HCT116 (cell line): ENCODE data around the gene WNK2. TPM values are rescaled to one million over a fixed set of nuclear protein-coding genes. Genes with fewer than 3 reads are reported as not detected.

Source experiments
- ATAC-seq: fragments of 200-7000 bp; cut with Tn5 transposase; 2 replicates; pipeline ENCODE4 v1.9.1; 2020; ENCODE audit warnings: mild to moderate bottlenecking, moderate library complexity
- BruUV-seq: library from RNA; stranded (reverse); fragments of 400-500 nt; replicated peaks from 2 replicates; lab custom pipeline; 2021; lab: Mats Ljungman, UMichigan
- CTCF ChIA-PET: fragments of 300-600 bp; sonication (Branson Sonifier 250); formaldehyde crosslinking; loops from one replicate; lab custom pipeline; 2021; ENCODE audit warnings: antibody characterized with exemption; lab: Charles Lee
- POLR2A ChIA-PET: fragments of 300-600, 350-600 bp; sonication (Branson Sonifier 250); formaldehyde crosslinking; loops from one replicate; lab custom pipeline; 2021; ENCODE audit warnings: antibody characterized with exemption; lab: Charles Lee
- RAD21 ChIA-PET, 2 experiments: fragments of 300-600 bp; sonication (Branson Sonifier 250); formaldehyde crosslinking; loops; one replicate each; lab custom pipeline; 2023; ENCODE audit warnings: low total read pairs in 2 of 2; ENCODE audit not compliant: uncharacterized antibody in 2 of 2, unreplicated experiment in 2 of 2, low non-redundant PET in 1 of 2; lab: Charles Lee
- DNase-seq: peaks from one replicate; pipeline ENCODE4 v3.0.0-alpha.2; 2010; ENCODE audit warnings: low read depth, low spot score
- H2AFZ ChIP-seq: fragments of 200-600 bp; shearing (Covaris generic), sonication (generic); 2 replicates; pipeline ENCODE4 v1.6.1; 2017; ENCODE audit warnings: low read depth, mixed run types, mixed read lengths, antibody characterized with exemption, low read length; ENCODE audit not compliant: poor library complexity, severe bottlenecking
- H3K27ac ChIP-seq: 2 replicates; pipeline ENCODE4 v1.5.1; 2012; ENCODE audit warnings: low read depth, low read length
- H3K27me3 ChIP-seq: fragments of 200-600 bp; sonication (generic); 2 replicates; pipeline ENCODE4 v1.6.1; 2016; ENCODE audit warnings: mixed run types, low read length, mixed read lengths; ENCODE audit not compliant: insufficient read depth
- H3K36me3 ChIP-seq, 2 experiments: fragments of 200-500 bp in 1 of 2; fragments of 200-600 bp in 1 of 2; sonication (Bioruptor generic) in 1 of 2; sonication (generic) in 1 of 2; 2 replicates each; pipeline versions ENCODE4 v1.5.1 to v1.6.1; 2014 to 2016; ENCODE audit warnings: low read length in 2 of 2, inconsistent platforms in 1 of 2, mixed read lengths in 1 of 2, mixed run types in 1 of 2; ENCODE audit not compliant: insufficient read depth in 2 of 2, control insufficient read depth in 1 of 2
- H3K4me1 ChIP-seq, 2 experiments: fragments of 200-600 bp in 1 of 2; sonication (generic) in 1 of 2; 2 replicates each; pipeline versions ENCODE4 v1.5.1 to v1.6.1; 2012 to 2017; ENCODE audit warnings: low read length in 2 of 2, inconsistent platforms in 1 of 2, mild to moderate bottlenecking in 1 of 2, mixed read lengths in 1 of 2, mixed run types in 1 of 2, moderate library complexity in 1 of 2; ENCODE audit not compliant: insufficient read depth in 2 of 2, control insufficient read depth in 1 of 2
- H3K4me2 ChIP-seq: fragments of 200-600 bp; sonication (generic); 2 replicates; pipeline ENCODE4 v1.6.1; 2017; ENCODE audit warnings: mixed run types, low read length, mixed read lengths
- H3K4me3 ChIP-seq, 2 experiments: fragments of 200-600 bp in 1 of 2; sonication (generic) in 1 of 2; replicated peaks in 1 of 2; 2 replicates each; pipeline ENCODE4 v1.5.1; 2011 to 2016; ENCODE audit warnings: low read length in 2 of 2, control low read depth in 1 of 2, low read depth in 1 of 2, mild to moderate bottlenecking in 1 of 2, mixed read lengths in 1 of 2, mixed run types in 1 of 2
- H3K79me2 ChIP-seq: fragments of 200-600 bp; sonication (generic); 2 replicates; pipeline ENCODE4 v1.6.1; 2017; ENCODE audit warnings: mild to moderate bottlenecking, mixed run types, low read length, moderate library complexity, mixed read lengths; ENCODE audit not compliant: insufficient read depth
- H3K9ac ChIP-seq: fragments of 200-600 bp; sonication (generic); 2 replicates; pipeline ENCODE4 v1.6.1; 2016; ENCODE audit warnings: low read length, mixed read lengths
- H3K9me2 ChIP-seq: fragments of 200-600 bp; sonication (generic), shearing (Covaris generic); 2 replicates; pipeline ENCODE4 v1.6.1; 2017; ENCODE audit warnings: mixed run types, mild to moderate bottlenecking, moderate library complexity; ENCODE audit not compliant: insufficient read depth
- H3K9me3 ChIP-seq, 2 experiments: fragments of 200-500 bp in 1 of 2; fragments of 200-600 bp in 1 of 2; sonication (Bioruptor generic) in 1 of 2; sonication (generic) in 1 of 2; 2 replicates each; pipeline ENCODE4 v1.6.1; 2014 to 2017; ENCODE audit warnings: low read length in 2 of 2, mixed read lengths in 2 of 2, inconsistent platforms in 1 of 2, low read depth in 1 of 2, mild to moderate bottlenecking in 1 of 2, mixed run types in 1 of 2, moderate library complexity in 1 of 2; ENCODE audit not compliant: control insufficient read depth in 1 of 2, insufficient read depth in 1 of 2
- H4K20me1 ChIP-seq: fragments of 200-600 bp; sonication (generic), shearing (Covaris generic); 2 replicates; pipeline ENCODE4 v1.6.1; 2017; ENCODE audit warnings: mixed run types, mild to moderate bottlenecking, moderate library complexity; ENCODE audit not compliant: insufficient read depth
- ATF3 ChIP-seq: IDR thresholded peaks from 2 replicates; pipeline ENCODE4 v1.6.1; 2012
- CBX3 ChIP-seq: IDR thresholded peaks from 2 replicates; pipeline ENCODE4 v1.6.1; 2012; ENCODE audit warnings: low read depth
- CTCF ChIP-seq, 3 experiments: fragments of 200-600 bp in 1 of 3; sonication (generic) in 1 of 3; IDR thresholded peaks in 2 of 3; conservative IDR thresholded peaks in 1 of 3; 2 replicates each; pipeline ENCODE4 v1.5.1; 2012 to 2017; ENCODE audit warnings: low read depth in 2 of 3, low read length in 2 of 3, antibody characterized with exemption in 1 of 3, borderline replicate concordance in 1 of 3, control low read depth in 1 of 3, mild to moderate bottlenecking in 1 of 3, mixed read lengths in 1 of 3, mixed run types in 1 of 3, moderate library complexity in 1 of 3; ENCODE audit not compliant: insufficient read depth in 1 of 3
- EGR1 ChIP-seq: IDR thresholded peaks from 2 replicates; pipeline ENCODE4 v1.6.1; 2012; ENCODE audit warnings: low read depth
- FOSL1 ChIP-seq: IDR thresholded peaks from 2 replicates; pipeline ENCODE4 v1.6.1; 2012; ENCODE audit warnings: low read depth
- JUND ChIP-seq: IDR thresholded peaks from 2 replicates; pipeline ENCODE4 v1.6.1; 2012
- POLR2A ChIP-seq: IDR thresholded peaks from 2 replicates; pipeline ENCODE4 v1.7.0; 2011; ENCODE audit warnings: borderline replicate concordance; ENCODE audit not compliant: insufficient read depth, insufficient read length; ENCODE audit errors: extremely low read depth
- POLR2AphosphoS5 ChIP-seq: IDR thresholded peaks from 2 replicates; pipeline ENCODE4 v1.6.1; 2011; ENCODE audit warnings: mild to moderate bottlenecking, low read depth, low read length, moderate library complexity
- REST ChIP-seq: IDR thresholded peaks from 2 replicates; pipeline ENCODE4 v1.6.1; 2012; ENCODE audit warnings: low read depth
- SIN3A ChIP-seq: IDR thresholded peaks from 2 replicates; pipeline ENCODE4 v1.6.1; 2012; ENCODE audit warnings: low read depth
- SRF ChIP-seq: IDR thresholded peaks from 2 replicates; pipeline ENCODE4 v1.6.1; 2012; ENCODE audit warnings: low read depth
- YY1 ChIP-seq: IDR thresholded peaks from 2 replicates; pipeline ENCODE4 v1.6.1; 2011; ENCODE audit warnings: low read length, low read depth, moderate library complexity, mild to moderate bottlenecking; ENCODE audit not compliant: insufficient replicate concordance; ENCODE audit errors: extremely low read depth
- ZFX ChIP-seq: fragments of 450-650 bp; IDR thresholded peaks from 2 replicates; pipeline ENCODE4 v1.6.1; 2017
- ZNF274 ChIP-seq: fragments of 200-500 bp; sonication (Bioruptor generic); IDR thresholded peaks from 2 replicates; pipeline ENCODE4 v1.6.1; 2014; ENCODE audit warnings: mild to moderate bottlenecking, low read depth, low read length, inconsistent platforms
- intact Hi-C: fragments of 100-400 bp; cut with micrococcal nuclease; formaldehyde crosslinking; loops from 2 replicates; pipeline ENCODE4 v1.10.0; 2022
- total RNA-seq: library from RNA; stranded (reverse); gene quantifications from one replicate; pipeline ENCODE4 v1.2.1, GENCODE V29; 2021; ENCODE audit not compliant: unreplicated experiment

Gene WNK2
- total RNA-seq, 1 experiment from 2014 or later, result 24.4 TPM

GRCh38 chr9:93174976-93175375, 9.0 kb upstream of the WNK2 start:
- Histone ChIP-seq H3K27me3 (no peaks in the 10 kb centered on the region), H3K9me3 (no peaks in the 10 kb centered on the region), H3K36me3 (no peaks in the 10 kb centered on the region), H3K27ac (no peak overlapping the region), H3K4me2 (no peak overlapping the region), H3K9me2 (no peaks in the 10 kb centered on the region), H3K79me2 (no peaks in the 10 kb centered on the region), H2AFZ (no peak overlapping the region), H3K9ac (no peak overlapping the region), H4K20me1 (no peaks in the 10 kb centered on the region), H3K4me3 (no peak overlapping the region), H3K4me1 (no peaks in the 10 kb centered on the region)
- intact Hi-C loops, result no loop called here
- no peak for ATAC-seq
- BruUV-seq, result no TSS peak
- ChIA-PET POLR2A (no interaction called here), CTCF (no interaction called here), RAD21 (no interaction called here)
- DNase-seq, result no peak
- TF ChIP-seq ATF3 (no peak), ZFX (no peak), SRF (no peak), CBX3 (no peak), FOSL1 (no peak), REST (no peak), CTCF (IDR thresholded peaks at IDR 0.05 in 2 of 3, conservative IDR thresholded peaks at IDR 0.05 in 1 of 3; ENCODE audit: borderline replicate concordance in 1 of 3, insufficient read depth in 1 of 3, low read depth in 2 of 3, low read length in 2 of 3) (no peak), POLR2A (no peak), JUND (no peak), EGR1 (no peak), YY1 (no peak), SIN3A (no peak), POLR2AphosphoS5 (no peak), ZNF274 (no peak)
